Left lung (tissue), 10 donors: ENCODE measurements around the gene F2RL1. TPM values are rescaled to one million over a fixed set of nuclear protein-coding genes. Genes with fewer than 3 reads are reported as not detected.
A peak's percentile ranks its signal among the peaks of the same experiment; 100 is the strongest.
"Not testable (repeated sequence)": the region's sequence is repeated elsewhere in the genome, so short reads cannot be mapped to it uniquely, and the experiment has no call there.

Experiments used
- ATAC-seq: fragments of 200-7000 bp; cut with Tn5 transposase; one replicate; pipeline ENCODE4 v1.9.1; 2020; ENCODE audit warnings: moderate library complexity
- DNase-seq, 4 donors: peaks; one replicate each; pipeline ENCODE4 v3.0.0-alpha.2; 2013 to 2020
- H3K27ac ChIP-seq, 2 donors: fragments of 200-600 bp; sonication (generic) in 1 of 2; one replicate each; pipeline versions ENCODE4 v1.5.0 to v1.8.0; 2020 to 2021
- H3K27me3 ChIP-seq, 2 donors: fragments of 200-600 bp; sonication (generic) in 1 of 2; one replicate each; pipeline versions ENCODE4 v1.5.0 to v1.8.0; 2020 to 2021
- H3K36me3 ChIP-seq, 2 donors: fragments of 200-600 bp; sonication (generic) in 1 of 2; one replicate each; pipeline versions ENCODE4 v1.5.0 to v1.8.0; 2020 to 2021
- H3K4me1 ChIP-seq, 2 donors: fragments of 200-600 bp; one replicate each; pipeline ENCODE4 v1.8.0; 2021
- H3K4me3 ChIP-seq, 2 donors: fragments of 200-600 bp; sonication (generic) in 1 of 2; one replicate each; pipeline versions ENCODE4 v1.5.0 to v1.8.0; 2020 to 2021; ENCODE audit warnings: mild to moderate bottlenecking in 1 of 2
- H3K9me3 ChIP-seq, 2 donors: fragments of 200-600 bp; sonication (generic) in 1 of 2; one replicate each; pipeline versions ENCODE4 v1.5.0 to v1.8.0; 2020 to 2021
- intact Hi-C, 2 donors: fragments of 100-400 bp; cut with DNase I; formaldehyde crosslinking; loops; one replicate each; pipeline versions ENCODE4 v1.11.2 to v1.14.2; 2022
- polyA plus RNA-seq, 6 donors: library from polyadenylated mRNA; unstranded; fragments of 120-200 nt; gene quantifications; one replicate each; pipeline ENCODE4 v1.2.1, GENCODE V29; 2013; ENCODE audit not compliant: insufficient read length in 6 of 6
- total RNA-seq, 2 donors: library from RNA; stranded (reverse); fragmentation: NEBNext Ultra II Directional; extraction: Animal tissue kit (Norgen Biotek cat#: 25700); gene quantifications; one replicate each; pipeline ENCODE4 v1.2.1, GENCODE V29; 2021
- TF ChIP-seq, protein P1 (sequence below), 2 donors: fragments of 200-600 bp; sonication (generic) in 1 of 2; IDR thresholded peaks; one replicate each; pipeline versions ENCODE4 v1.5.0 to v1.8.0; 2021; ENCODE audit warnings: antibody characterized with exemption in 2 of 2
- donor health status: DM: no; HTN: yes; CAD: no.
- donor health status: DM: no; HTN: no; CAD: no.

Gene F2RL1
- total and polyA plus RNA-seq, 8 donors: 6.5 to 12.0 (median 8.5) TPM

DNA sequence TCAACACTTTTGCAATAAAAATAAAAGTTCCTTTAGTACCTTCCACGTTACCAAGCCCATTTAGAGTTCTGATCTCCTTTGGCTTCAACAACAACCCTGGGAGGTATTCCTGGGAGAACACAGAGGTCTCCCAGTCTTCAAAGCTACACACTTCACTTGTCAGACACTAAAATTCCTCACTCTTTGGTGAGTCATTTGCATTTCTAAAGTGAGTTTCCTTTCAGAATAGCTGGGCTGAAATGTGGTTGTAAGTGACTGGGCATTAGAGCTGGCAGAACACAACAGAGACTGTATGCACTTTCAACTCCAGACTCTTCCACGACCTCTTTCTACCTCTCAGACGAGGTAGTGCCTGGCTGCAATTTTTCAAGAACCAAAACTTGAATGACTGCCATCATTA lies 11.5 kb upstream of the F2RL1 start:
- Histone ChIP-seq H3K27me3 (no peaks in the 10 kb centered on the region), H3K36me3 (no peaks in the 10 kb centered on the region), H3K27ac (no peak overlapping the region), H3K4me3 (no peak overlapping the region), H3K9me3 (peaks cover 0 to 2% of the 10 kb centered on the region in 2 donors), H3K4me1 (no peaks in the 10 kb centered on the region)
- TF ChIP-seq, protein P1, sequence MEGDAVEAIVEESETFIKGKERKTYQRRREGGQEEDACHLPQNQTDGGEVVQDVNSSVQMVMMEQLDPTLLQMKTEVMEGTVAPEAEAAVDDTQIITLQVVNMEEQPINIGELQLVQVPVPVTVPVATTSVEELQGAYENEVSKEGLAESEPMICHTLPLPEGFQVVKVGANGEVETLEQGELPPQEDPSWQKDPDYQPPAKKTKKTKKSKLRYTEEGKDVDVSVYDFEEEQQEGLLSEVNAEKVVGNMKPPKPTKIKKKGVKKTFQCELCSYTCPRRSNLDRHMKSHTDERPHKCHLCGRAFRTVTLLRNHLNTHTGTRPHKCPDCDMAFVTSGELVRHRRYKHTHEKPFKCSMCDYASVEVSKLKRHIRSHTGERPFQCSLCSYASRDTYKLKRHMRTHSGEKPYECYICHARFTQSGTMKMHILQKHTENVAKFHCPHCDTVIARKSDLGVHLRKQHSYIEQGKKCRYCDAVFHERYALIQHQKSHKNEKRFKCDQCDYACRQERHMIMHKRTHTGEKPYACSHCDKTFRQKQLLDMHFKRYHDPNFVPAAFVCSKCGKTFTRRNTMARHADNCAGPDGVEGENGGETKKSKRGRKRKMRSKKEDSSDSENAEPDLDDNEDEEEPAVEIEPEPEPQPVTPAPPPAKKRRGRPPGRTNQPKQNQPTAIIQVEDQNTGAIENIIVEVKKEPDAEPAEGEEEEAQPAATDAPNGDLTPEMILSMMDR (IDR thresholded peaks at IDR 0.05): no peak
- no peak for DNase-seq
- intact Hi-C loops: no loop called here
- peak; percentile 26 for ATAC-seq

DNA sequence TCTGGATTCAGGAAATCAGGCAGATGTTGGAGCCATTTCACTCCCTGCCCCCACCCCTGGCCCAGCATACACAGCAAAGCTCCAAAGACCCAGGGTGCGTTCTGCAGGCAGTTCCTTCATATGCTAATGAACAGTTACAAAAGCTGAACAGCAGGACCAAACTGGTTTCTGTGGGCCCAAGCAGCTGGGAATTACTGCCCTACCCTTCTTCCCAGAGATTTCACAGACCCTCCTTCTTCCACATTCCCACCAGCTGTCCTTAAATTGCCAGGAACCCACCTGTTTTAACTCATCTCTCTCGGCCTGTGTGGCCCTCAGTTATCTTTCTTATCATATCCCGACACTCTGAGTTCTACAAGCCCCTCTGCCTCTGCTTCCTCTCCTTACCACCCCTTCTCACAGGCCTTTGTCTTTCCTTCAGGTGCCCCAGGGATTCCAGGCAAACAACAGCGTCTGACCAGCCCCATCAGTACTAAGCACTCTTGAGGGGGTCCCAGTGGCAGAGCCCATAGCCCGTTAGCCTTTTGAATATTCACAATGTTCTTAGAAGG lies 10.6 kb upstream of the F2RL1 start:
- intact Hi-C loops: no loop called here
- TF ChIP-seq, protein P1 (IDR thresholded peaks at IDR 0.05): no peak
- no peak for DNase-seq

DNA sequence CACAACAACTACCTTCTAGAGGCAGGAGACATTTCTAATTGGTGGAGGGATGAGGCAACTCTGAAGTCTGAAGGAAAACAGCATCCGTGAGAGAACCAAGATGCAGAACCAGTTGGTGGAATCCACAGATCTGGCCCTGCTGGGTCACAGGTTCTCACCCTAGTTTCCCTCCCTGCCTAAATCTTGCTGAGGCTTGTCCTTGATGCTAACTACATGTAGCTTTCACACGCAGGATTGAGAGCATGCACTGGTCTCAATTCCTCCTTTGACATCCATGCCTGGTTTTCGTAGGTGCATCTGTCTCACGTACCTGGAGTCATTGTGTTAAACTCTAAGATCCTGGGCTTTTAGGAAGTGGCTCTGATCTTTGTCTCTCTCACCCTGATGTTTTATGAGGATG lies 9.7 kb upstream of the F2RL1 start:
- DNase-seq: no peak
- ATAC-seq: no peak
- Histone ChIP-seq H3K9me3 (peaks cover 0 to 2% of the 10 kb centered on the region in 2 donors), H3K27ac (no peak overlapping the region), H3K36me3 (no peaks in the 10 kb centered on the region), H3K4me1 (no peaks in the 10 kb centered on the region), H3K27me3 (no peaks in the 10 kb centered on the region), H3K4me3 (no peak overlapping the region)
- TF ChIP-seq, protein P1 (IDR thresholded peaks at IDR 0.05): no peak
- intact Hi-C loops: no loop called here

More for the DNA sequence above, 10.6 kb upstream of the F2RL1 start:
- H3K36me3 ChIP-seq: no peaks in the 10 kb centered on the region
- no peak for ATAC-seq
- no peak overlapping the region for H3K4me3 ChIP-seq
- no peaks in the 10 kb centered on the region for H3K4me1 ChIP-seq
- H3K27ac ChIP-seq: no peak overlapping the region
- no peaks in the 10 kb centered on the region for H3K27me3 ChIP-seq
- peaks cover 0 to 2% of the 10 kb centered on the region in 2 donors for H3K9me3 ChIP-seq

DNA sequence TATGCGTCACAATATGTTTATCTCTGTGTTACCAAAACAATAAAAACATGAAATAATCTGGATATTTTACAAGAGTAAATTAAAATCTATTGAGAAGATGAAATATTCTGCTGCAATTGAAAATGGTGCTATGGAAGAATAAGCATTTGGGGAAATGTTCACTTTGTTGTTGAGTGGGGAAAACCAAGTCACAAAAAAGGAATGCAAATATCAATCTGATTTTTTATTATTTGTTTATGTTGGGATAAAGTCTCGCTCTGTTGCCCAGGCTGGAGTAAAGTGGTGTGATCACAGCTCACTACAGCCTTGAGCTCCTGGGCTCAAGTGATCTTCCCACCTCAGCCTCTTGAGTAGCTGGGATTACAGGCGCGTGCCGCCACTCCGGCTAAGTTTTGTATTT lies 8.6 kb upstream of the F2RL1 start:
- Histone ChIP-seq H3K9me3 (peaks cover 0 to 2% of the 10 kb centered on the region in 2 donors), H3K4me3 (no peak overlapping the region), H3K27ac (no peak overlapping the region), H3K36me3 (no peaks in the 10 kb centered on the region), H3K27me3 (no peaks in the 10 kb centered on the region), H3K4me1 (no peaks in the 10 kb centered on the region)
- ATAC-seq: no peak
- no peak for DNase-seq
- intact Hi-C loops: no loop called here
- TF ChIP-seq, protein P1 (IDR thresholded peaks at IDR 0.05): no peak

DNA sequence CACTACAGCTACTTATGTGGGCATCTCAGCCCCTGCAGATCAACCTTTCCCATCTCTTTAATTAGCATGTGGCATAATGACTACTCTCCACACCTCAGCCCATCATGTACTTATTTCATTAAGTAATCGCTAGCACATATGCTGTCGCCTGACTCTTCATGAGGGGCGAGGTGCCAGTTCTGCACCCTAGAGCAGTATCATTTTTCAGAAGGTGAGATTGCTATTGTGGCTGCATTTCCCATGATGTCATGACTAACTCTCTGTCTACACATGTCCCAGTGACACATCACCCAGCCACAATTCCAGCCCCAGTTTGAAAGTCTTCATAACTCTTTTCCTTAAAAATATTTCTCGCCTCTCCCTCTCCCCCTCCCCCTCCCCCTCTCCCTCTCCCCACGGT lies 7.6 kb upstream of the F2RL1 start:
- DNase-seq (no peak), ATAC-seq (no peak)
- no peaks in the 10 kb centered on the region for H3K36me3 ChIP-seq
- H3K4me3 ChIP-seq: no peak overlapping the region
- no peaks in the 10 kb centered on the region for H3K4me1 ChIP-seq
- TF ChIP-seq, protein P1 (IDR thresholded peaks at IDR 0.05): no peak
- no peaks in the 10 kb centered on the region for H3K27me3 ChIP-seq
- no peak overlapping the region for H3K27ac ChIP-seq
- peaks cover 0 to 2% of the 10 kb centered on the region in 2 donors for H3K9me3 ChIP-seq
- intact Hi-C loops: no loop called here

DNA sequence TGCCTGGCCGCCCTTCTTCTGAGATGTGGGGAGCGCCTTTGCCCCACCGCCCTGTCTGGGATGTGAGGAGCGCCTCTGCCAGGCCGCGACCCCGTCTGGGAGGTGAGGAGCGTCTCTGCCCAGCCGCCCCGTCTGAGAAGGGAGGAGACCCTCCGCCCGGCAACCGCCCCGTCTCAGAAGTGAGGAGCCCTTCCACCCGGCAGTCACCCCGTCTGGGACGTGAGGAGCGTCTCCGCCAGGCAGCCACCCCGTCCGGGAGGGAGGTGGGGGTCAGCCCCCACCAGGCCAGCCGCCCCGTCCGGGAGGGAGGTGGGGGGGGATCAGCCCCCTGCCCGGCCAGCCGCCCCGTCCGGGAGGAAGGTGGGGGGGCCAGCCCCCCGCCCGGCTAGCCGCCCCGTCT lies 6.6 kb upstream of the F2RL1 start:
- H3K4me3 ChIP-seq, intact Hi-C loops, H3K4me1 ChIP-seq, ATAC-seq, H3K27ac ChIP-seq, DNase-seq, H3K36me3 ChIP-seq, H3K27me3 ChIP-seq, H3K9me3 ChIP-seq: not testable (repeated sequence)
